ENCODE measurements around the gene AUNIP. TPM values are rescaled to one million over a fixed set of nuclear protein-coding genes. Genes with fewer than 3 reads are reported as not detected.

The AUNIP gene
- total and polyA plus RNA-seq, 2 of the 8 experiments (the other 6 are each of a cell fraction or from before 2014, with no cell fraction given): 18.6 to 23.2 TPM

GRCh38 chr1:25831569-25832196 lies 27.6 kb downstream of the AUNIP start (continued):
- TF ChIP-seq EZH2 (IDR thresholded peaks at IDR 0.05; ENCODE audit: low read depth, low read length, severe bottlenecking): no peak
- no peak for TF ChIP-seq SIN3A (conservative IDR thresholded peaks at IDR 0.05 in 1 of 2, IDR thresholded peaks at IDR 0.05 in 1 of 2; ENCODE audit: low read depth in 1 of 2, low read length in 2 of 2)
- TF ChIP-seq HDAC6 (IDR thresholded peaks at IDR 0.05; ENCODE audit: low read depth, low read length): no peak
- TF ChIP-seq MAFK (IDR thresholded peaks at IDR 0.05; ENCODE audit: low read depth, low read length): no peak

All from H1 (cell line).